Dendritic cell treated with granulocyte-macrophage colony-stimulating factor and Interleukin-4, amounts not matched to agents 40 ng/mL and 50 ng/mL, for 4 days (primary cell): ENCODE results near the gene LDLRAD4.
"Not testable (repeated sequence)": the region's sequence is repeated elsewhere in the genome, so short reads cannot be mapped to it uniquely, and the experiment has no call there.

Source experiments
- H3K27ac Mint-ChIP-seq: one replicate; pipeline ENCODE4 v1.8.0; 2022; ENCODE audit warnings: mild to moderate bottlenecking, mixed read lengths
- H3K27me3 Mint-ChIP-seq: one replicate; pipeline ENCODE4 v1.8.0; 2022; ENCODE audit warnings: mild to moderate bottlenecking, mixed read lengths
- H3K36me3 Mint-ChIP-seq: one replicate; pipeline ENCODE4 v1.8.0; 2022; ENCODE audit warnings: low read depth, mixed read lengths
- H3K4me1 Mint-ChIP-seq: one replicate; pipeline ENCODE4 v1.8.0; 2022; ENCODE audit warnings: low read depth, mixed read lengths
- H3K4me3 Mint-ChIP-seq: one replicate; pipeline ENCODE4 v1.8.0; 2022; ENCODE audit warnings: mild to moderate bottlenecking, moderate library complexity, mixed read lengths
- H3K9me3 Mint-ChIP-seq: one replicate; pipeline ENCODE4 v1.8.0; 2022; ENCODE audit warnings: mixed read lengths
- intact Hi-C: fragments of 100-400 bp; cut with micrococcal nuclease; formaldehyde crosslinking; loops from one replicate; pipeline ENCODE4 v1.15.0; 2022

LDLRAD4 gene

DNA sequence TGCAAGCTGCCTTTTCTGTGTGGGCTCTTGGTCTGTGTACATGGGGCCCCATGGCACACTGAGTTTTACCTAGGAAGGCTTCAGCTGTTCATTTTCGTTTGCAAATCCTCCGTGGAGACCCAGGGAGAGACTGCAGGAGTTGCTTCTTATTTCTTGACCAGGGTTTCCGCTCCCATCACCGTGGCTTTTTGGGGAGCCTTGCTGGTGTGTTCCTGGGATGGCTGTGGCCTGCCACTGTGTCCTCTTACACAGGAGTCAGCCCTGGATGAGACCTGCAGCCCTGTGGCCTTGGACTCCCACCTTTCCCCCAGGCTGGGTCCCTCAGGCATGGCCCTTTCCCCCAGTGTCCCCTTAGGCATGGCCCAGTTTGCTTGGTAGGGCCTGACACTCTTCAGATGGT lies 370.8 kb downstream of the LDLRAD4 start:
- peaks cover 89% of the 10 kb centered on the region for H3K4me1 Mint-ChIP-seq
- H3K27ac Mint-ChIP-seq, result no peak overlapping the region
- no peak overlapping the region for H3K4me3 Mint-ChIP-seq
- H3K36me3 Mint-ChIP-seq, result peaks cover 16% of the 10 kb centered on the region
- H3K9me3 Mint-ChIP-seq, result no peaks in the 10 kb centered on the region
- intact Hi-C loops, result loop anchor here (5.0 kb wide), 1 partner anchor 33 kb away; no protein-coding TSS in a partner anchor
- peaks cover 2% of the 10 kb centered on the region for H3K27me3 Mint-ChIP-seq

DNA sequence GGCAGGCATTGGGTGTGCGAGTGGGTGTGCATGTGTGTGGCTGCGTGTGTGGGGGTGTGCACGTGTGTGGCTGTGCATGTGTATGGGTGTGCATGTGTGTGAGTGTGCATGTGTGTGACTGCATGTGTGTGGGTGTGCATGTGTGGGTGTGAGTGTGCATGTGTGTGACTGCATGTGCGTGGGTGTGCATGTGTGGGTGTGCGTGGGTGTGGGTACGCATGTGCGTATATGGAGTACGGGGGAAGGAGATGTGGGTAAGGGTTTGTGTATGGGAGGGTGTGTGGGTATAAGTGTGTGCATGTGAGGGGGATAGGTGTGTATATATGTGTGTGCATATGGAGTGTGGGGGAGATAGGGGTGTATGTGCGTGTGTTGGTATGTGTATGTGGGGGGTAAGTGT lies 371.4 kb downstream of the LDLRAD4 start:
- intact Hi-C loops, result loop anchor here (5.0 kb wide), 1 partner anchor 32 kb away; no protein-coding TSS in a partner anchor
- H3K4me3 Mint-ChIP-seq, result no peak overlapping the region
- H3K9me3 Mint-ChIP-seq, result no peaks in the 10 kb centered on the region
- peaks cover 88% of the 10 kb centered on the region for H3K4me1 Mint-ChIP-seq
- H3K27me3 Mint-ChIP-seq, result peaks cover 2% of the 10 kb centered on the region
- H3K27ac Mint-ChIP-seq, result no peak overlapping the region
- H3K36me3 Mint-ChIP-seq, result peaks cover 16% of the 10 kb centered on the region

GRCh38 chr18:13592246-13592645 lies 373.7 kb downstream of the LDLRAD4 start:
- H3K27ac Mint-ChIP-seq, result no peak overlapping the region
- peaks cover 36% of the 10 kb centered on the region for H3K36me3 Mint-ChIP-seq
- intact Hi-C loops, result no loop called here
- H3K4me1 Mint-ChIP-seq, result peaks cover 70% of the 10 kb centered on the region
- H3K4me3 Mint-ChIP-seq, result no peak overlapping the region
- peaks cover 2% of the 10 kb centered on the region for H3K27me3 Mint-ChIP-seq
- H3K9me3 Mint-ChIP-seq, result peaks cover 19% of the 10 kb centered on the region

GRCh38 chr18:13594551-13594950 lies 376.0 kb downstream of the LDLRAD4 start:
- Mint-ChIP-seq H3K4me3 (no peak overlapping the region), H3K9me3 (peaks cover 36% of the 10 kb centered on the region), H3K27ac (peak overlapping the region; percentile 40), H3K36me3 (peaks cover 53% of the 10 kb centered on the region), H3K4me1 (peaks cover 53% of the 10 kb centered on the region), H3K27me3 (peaks cover 2% of the 10 kb centered on the region)
- intact Hi-C loops, result no loop called here

- Mint-ChIP-seq H3K9me3 (peaks cover 36% of the 10 kb centered on the region), H3K36me3 (peaks cover 43% of the 10 kb centered on the region), H3K4me3 (no peak overlapping the region), H3K27me3 (no peaks in the 10 kb centered on the region), H3K4me1 (peaks cover 30% of the 10 kb centered on the region), H3K27ac (no peak overlapping the region)
- intact Hi-C loops, result no loop called here
Observed at GRCh38 chr18:13597068-13597467, 378.5 kb downstream of the LDLRAD4 start.

- no peak overlapping the region for H3K27ac Mint-ChIP-seq
- peaks cover 43% of the 10 kb centered on the region for H3K36me3 Mint-ChIP-seq
- peaks cover 36% of the 10 kb centered on the region for H3K9me3 Mint-ChIP-seq
- H3K27me3 Mint-ChIP-seq, result no peaks in the 10 kb centered on the region
- peaks cover 23% of the 10 kb centered on the region for H3K4me1 Mint-ChIP-seq
- intact Hi-C loops, result no loop called here
- H3K4me3 Mint-ChIP-seq, result no peak overlapping the region
Observed at GRCh38 chr18:13598591-13598990, 380.0 kb downstream of the LDLRAD4 start.

GRCh38 chr18:13599031-13599430 lies 380.5 kb downstream of the LDLRAD4 start:
- Mint-ChIP-seq H3K36me3 (peaks cover 38% of the 10 kb centered on the region), H3K27me3 (no peaks in the 10 kb centered on the region), H3K27ac (no peak overlapping the region), H3K4me3 (no peak overlapping the region), H3K9me3 (peaks cover 36% of the 10 kb centered on the region), H3K4me1 (peaks cover 19% of the 10 kb centered on the region)
- intact Hi-C loops, result no loop called here

DNA sequence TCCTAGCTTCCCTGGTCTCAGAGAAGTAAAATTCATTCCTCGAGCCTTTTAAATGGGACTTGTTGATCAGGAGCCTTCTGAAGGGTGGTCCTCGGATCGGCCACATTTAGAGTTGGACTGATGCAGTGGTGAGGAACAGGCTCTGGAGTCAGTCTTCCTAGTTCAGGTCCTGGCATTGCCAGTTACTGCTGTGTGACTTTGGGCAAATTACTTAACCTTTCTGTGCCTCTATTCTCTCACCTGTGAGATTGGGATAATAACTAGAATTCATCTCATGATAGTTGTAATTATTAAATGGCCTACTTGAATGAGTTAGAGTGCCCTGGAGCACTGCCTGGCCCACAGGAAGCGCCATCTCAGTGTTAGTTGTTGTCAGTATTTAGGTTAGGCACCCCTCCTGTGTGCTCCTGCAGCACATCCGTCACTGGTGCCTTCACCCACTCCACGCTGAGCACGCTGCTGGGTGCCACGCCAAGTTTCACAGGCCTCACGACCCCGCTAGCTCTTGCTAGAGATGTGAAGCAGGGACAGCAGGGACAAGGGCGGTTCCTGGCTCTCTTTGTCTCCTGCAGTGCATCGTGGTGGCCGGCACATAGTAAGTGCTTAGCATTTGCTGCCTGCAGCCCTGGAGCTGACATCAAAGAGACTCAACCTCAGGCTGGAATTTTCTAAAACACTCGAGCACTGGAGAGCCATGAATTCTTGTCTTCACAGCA lies 384.9 kb downstream of the LDLRAD4 start:
- H3K27ac Mint-ChIP-seq, result no peak overlapping the region
- no peak overlapping the region for H3K4me3 Mint-ChIP-seq
- intact Hi-C loops, result no loop called here
- no peaks in the 10 kb centered on the region for H3K27me3 Mint-ChIP-seq
- H3K4me1 Mint-ChIP-seq, result peaks cover 6% of the 10 kb centered on the region
- H3K36me3 Mint-ChIP-seq, result peaks cover 5% of the 10 kb centered on the region
- H3K9me3 Mint-ChIP-seq, result peaks cover 5% of the 10 kb centered on the region

GRCh38 chr18:13604786-13605185 lies 386.2 kb downstream of the LDLRAD4 start:
- no peak overlapping the region for H3K27ac Mint-ChIP-seq
- H3K4me3 Mint-ChIP-seq, result no peak overlapping the region
- intact Hi-C loops, result no loop called here
- no peaks in the 10 kb centered on the region for H3K9me3 Mint-ChIP-seq
- H3K4me1 Mint-ChIP-seq, result peaks cover 13% of the 10 kb centered on the region
- no peaks in the 10 kb centered on the region for H3K27me3 Mint-ChIP-seq
- no peaks in the 10 kb centered on the region for H3K36me3 Mint-ChIP-seq

DNA sequence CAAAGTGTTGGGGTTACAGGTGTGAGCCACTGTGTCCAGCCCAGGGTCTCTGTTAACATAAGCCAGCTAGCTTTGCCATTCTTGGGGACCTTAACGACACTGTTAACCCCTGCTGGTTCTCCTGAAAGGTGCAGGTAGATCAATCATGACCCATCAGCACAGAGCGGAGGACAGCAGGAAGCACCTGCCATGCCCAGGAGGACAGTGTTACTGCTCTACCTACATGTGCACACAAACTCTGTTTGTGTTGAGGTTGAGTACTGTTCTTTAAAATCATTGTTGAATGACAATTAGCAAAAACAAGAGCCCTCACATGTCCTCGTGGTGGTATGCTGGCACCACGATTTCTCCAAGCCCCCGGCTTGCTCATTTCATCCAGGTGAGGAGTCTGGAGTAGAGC lies 386.9 kb downstream of the LDLRAD4 start:
- peaks cover 1% of the 10 kb centered on the region for H3K27me3 Mint-ChIP-seq
- no peaks in the 10 kb centered on the region for H3K9me3 Mint-ChIP-seq
- H3K4me1 Mint-ChIP-seq, result peaks cover 15% of the 10 kb centered on the region
- intact Hi-C loops, result no loop called here
- H3K4me3 Mint-ChIP-seq, result no peak overlapping the region
- no peaks in the 10 kb centered on the region for H3K36me3 Mint-ChIP-seq
- no peak overlapping the region for H3K27ac Mint-ChIP-seq

DNA sequence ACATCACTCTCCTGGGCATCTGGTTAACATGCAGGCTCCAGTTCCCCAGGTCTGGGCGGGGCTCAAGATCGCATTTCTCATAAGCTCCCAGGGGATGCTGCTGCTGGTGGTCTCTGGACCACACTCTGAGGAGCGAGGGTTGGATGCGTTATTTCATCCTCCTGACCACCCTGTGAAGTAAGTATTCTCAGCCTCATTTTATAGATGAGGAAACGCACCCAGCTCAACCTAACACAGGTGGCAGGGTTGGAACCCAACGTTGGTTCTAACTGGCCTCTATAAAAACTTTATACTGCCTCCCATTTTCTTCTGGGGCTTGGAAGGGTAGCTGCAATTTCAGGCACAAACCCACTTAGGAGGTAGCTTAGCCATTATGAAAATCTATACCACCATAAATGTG lies 387.3 kb downstream of the LDLRAD4 start:
- H3K27me3 Mint-ChIP-seq, result peaks cover 4% of the 10 kb centered on the region
- H3K36me3 Mint-ChIP-seq, result no peaks in the 10 kb centered on the region
- intact Hi-C loops, result no loop called here
- H3K27ac Mint-ChIP-seq, result no peak overlapping the region
- H3K4me1 Mint-ChIP-seq, result peaks cover 19% of the 10 kb centered on the region
- no peak overlapping the region for H3K4me3 Mint-ChIP-seq
- H3K9me3 Mint-ChIP-seq, result no peaks in the 10 kb centered on the region

- Mint-ChIP-seq H3K27ac (no peak overlapping the region), H3K4me1 (peaks cover 27% of the 10 kb centered on the region), H3K36me3 (no peaks in the 10 kb centered on the region), H3K9me3 (no peaks in the 10 kb centered on the region), H3K4me3 (no peak overlapping the region), H3K27me3 (peaks cover 8% of the 10 kb centered on the region)
- intact Hi-C loops, result no loop called here
Observed at GRCh38 chr18:13606604-13607254, 388.2 kb downstream of the LDLRAD4 start.

DNA sequence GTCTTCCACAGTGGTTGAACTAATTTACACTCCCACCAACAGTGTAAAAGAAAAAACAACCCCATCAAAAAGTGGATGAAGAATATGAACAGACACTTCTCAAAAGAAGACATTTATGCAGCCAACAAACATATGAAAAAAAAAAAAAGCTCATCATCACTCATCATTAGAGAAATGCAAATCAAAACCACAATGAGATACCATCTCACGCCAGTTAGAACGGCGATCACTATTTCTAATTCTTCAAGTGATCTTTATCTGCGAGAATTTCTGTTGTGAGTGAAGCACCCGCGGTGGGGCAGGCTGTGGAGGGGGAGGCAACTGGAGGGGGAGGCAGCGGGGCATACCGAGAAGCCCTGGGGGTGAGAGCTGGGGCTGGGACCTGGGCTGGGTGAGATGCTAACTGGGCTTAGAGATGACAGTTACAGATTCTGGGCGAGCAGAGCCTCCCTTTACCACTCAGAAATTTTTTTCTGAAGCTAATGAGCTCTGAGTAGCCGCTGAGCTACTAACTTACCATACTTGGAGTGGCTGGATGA lies 389.5 kb downstream of the LDLRAD4 start:
- not testable (repeated sequence) for H3K9me3 Mint-ChIP-seq, H3K27ac Mint-ChIP-seq

DNA sequence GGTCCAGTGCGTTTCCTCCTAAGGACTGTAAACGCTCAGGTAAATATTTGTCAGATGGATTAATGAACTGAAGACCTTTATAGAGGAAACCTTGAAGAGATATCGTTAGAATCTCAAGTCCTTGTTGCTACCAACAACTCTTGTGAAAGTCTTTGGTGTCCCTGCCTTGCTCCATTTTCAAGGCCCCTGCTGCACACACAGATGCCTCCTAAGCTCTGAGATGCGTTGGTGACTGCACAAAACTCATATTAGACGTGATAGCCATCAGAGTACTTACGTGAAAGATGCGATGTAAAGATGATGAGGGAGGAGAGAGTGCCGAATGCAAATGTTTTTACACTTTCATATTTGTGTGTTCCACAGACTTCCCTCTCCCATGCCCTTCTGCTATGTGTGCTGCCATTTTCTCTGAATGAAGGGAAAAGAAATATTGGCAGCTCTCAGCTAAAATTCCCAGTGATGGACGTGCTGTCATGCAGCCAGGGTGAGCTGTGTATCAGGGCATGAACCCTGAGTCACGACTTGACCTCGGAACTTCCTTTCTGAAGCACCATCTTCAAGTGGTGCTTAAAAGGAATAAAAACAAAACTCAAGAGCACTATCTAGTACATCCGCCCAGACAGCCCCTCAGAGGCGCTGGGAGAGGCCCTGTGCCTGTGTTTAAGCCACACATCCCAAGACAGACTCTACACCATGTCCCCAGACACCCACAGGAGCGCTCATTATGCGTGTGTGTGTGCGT lies 390.4 kb downstream of the LDLRAD4 start:
- Mint-ChIP-seq H3K4me1 (peaks cover 49% of the 10 kb centered on the region), H3K27me3 (peaks cover 23% of the 10 kb centered on the region), H3K9me3 (no peaks in the 10 kb centered on the region), H3K4me3 (no peak overlapping the region), H3K27ac (no peak overlapping the region), H3K36me3 (peaks cover 5% of the 10 kb centered on the region)
- intact Hi-C loops, result no loop called here

More for the DNA sequence above, 389.5 kb downstream of the LDLRAD4 start:
- peaks cover 22% of the 10 kb centered on the region for H3K27me3 Mint-ChIP-seq
- intact Hi-C loops, H3K36me3 Mint-ChIP-seq, H3K4me3 Mint-ChIP-seq: not testable (repeated sequence)
- H3K4me1 Mint-ChIP-seq, result peaks cover 40% of the 10 kb centered on the region
